Colonic mucosa (tissue), 4 donors: ENCODE data around the gene NLRP5. TPM values are rescaled to one million over a fixed set of nuclear protein-coding genes. Genes with fewer than 3 reads are reported as not detected.
"Not testable (repeated sequence)": the region's sequence is repeated elsewhere in the genome, so short reads cannot be mapped to it uniquely, and the experiment has no call there.

Experiments
- DNase-seq: peaks from one replicate; pipeline ENCODE4 v3.0.0-alpha.2; 2020
- H3K27ac ChIP-seq: fragments of 200-600 bp; one replicate; pipeline ENCODE4 v1.8.0; 2021
- H3K27me3 ChIP-seq: fragments of 200-600 bp; one replicate; pipeline ENCODE4 v1.8.0; 2021
- H3K36me3 ChIP-seq: fragments of 200-600 bp; one replicate; pipeline ENCODE4 v1.8.0; 2021
- H3K4me1 ChIP-seq: fragments of 200-600 bp; one replicate; pipeline ENCODE4 v1.8.0; 2021; ENCODE audit warnings: mild to moderate bottlenecking
- H3K4me3 ChIP-seq: fragments of 200-600 bp; one replicate; pipeline ENCODE4 v1.8.0; 2021
- H3K9ac ChIP-seq, 2 donors: one replicate each; pipeline ENCODE4 v1.7.0; 2013; ENCODE audit warnings: control low read depth in 2 of 2, low read depth in 2 of 2, low read length in 2 of 2
- H3K9me3 ChIP-seq: fragments of 200-600 bp; one replicate; pipeline ENCODE4 v1.8.0; 2021
- intact Hi-C: fragments of 100-400 bp; cut with DNase I; formaldehyde crosslinking; loops from one replicate; pipeline ENCODE4 v1.14.1; 2022
- total RNA-seq, 2 donors: library from RNA; stranded (reverse); fragmentation: NEBNext Ultra II Directional in 1 of 2; extraction: Animal tissue kit (Norgen Biotek cat#: 25700) in 1 of 2; gene quantifications; one replicate each; pipeline ENCODE4 v1.2.1, GENCODE V29; 2021
- TF ChIP-seq, protein P1 (sequence below): fragments of 200-600 bp; IDR thresholded peaks from one replicate; pipeline ENCODE4 v1.8.0; 2022; ENCODE audit warnings: antibody characterized with exemption, mild to moderate bottlenecking
- donor health status: healthy.
- donor health status: DM: no; HTN: no; CAD: no.
- donor health status: DM: no; HTN: no; CAD: no.

Gene NLRP5
- total RNA-seq, 2 donors from 2014 or later: not detected

DNA sequence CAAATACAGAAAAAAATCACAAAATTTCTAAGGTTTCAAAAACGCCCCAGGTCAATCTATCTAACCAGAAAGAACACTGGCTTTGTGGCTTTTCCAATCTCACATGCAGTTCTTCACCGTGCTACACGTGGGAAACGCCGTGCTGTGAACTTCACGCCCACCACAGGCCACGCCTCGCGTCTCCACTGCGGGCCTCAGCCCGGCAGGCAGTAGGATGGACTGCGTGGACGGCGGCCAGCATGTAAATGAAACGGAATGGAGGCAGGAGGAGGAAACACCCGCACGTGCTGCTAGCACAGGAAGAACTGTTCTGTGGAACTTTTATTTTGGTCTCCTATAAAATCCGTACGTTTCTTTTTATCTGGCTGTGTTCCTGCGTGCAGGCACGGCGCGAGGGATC is 110.7 kb downstream of the NLRP5 start:
- Histone ChIP-seq H3K4me3 (no peak overlapping the region), H3K4me1 (no peaks in the 10 kb centered on the region), H3K36me3 (no peaks in the 10 kb centered on the region), H3K27me3 (no peaks in the 10 kb centered on the region), H3K27ac (no peak overlapping the region), H3K9me3 (no peaks in the 10 kb centered on the region), H3K9ac (no peak overlapping the region)
- TF ChIP-seq, protein P1, sequence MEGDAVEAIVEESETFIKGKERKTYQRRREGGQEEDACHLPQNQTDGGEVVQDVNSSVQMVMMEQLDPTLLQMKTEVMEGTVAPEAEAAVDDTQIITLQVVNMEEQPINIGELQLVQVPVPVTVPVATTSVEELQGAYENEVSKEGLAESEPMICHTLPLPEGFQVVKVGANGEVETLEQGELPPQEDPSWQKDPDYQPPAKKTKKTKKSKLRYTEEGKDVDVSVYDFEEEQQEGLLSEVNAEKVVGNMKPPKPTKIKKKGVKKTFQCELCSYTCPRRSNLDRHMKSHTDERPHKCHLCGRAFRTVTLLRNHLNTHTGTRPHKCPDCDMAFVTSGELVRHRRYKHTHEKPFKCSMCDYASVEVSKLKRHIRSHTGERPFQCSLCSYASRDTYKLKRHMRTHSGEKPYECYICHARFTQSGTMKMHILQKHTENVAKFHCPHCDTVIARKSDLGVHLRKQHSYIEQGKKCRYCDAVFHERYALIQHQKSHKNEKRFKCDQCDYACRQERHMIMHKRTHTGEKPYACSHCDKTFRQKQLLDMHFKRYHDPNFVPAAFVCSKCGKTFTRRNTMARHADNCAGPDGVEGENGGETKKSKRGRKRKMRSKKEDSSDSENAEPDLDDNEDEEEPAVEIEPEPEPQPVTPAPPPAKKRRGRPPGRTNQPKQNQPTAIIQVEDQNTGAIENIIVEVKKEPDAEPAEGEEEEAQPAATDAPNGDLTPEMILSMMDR: no peak
- intact Hi-C loops: no loop called here
- DNase-seq: no peak

- no peak for DNase-seq
- Histone ChIP-seq H3K27me3 (no peaks in the 10 kb centered on the region), H3K27ac (no peak overlapping the region), H3K9ac (no peak overlapping the region), H3K36me3 (no peaks in the 10 kb centered on the region), H3K4me1 (no peaks in the 10 kb centered on the region), H3K4me3 (no peak overlapping the region), H3K9me3 (no peaks in the 10 kb centered on the region)
- TF ChIP-seq, protein P1: no peak
- intact Hi-C loops: no loop called here
These were observed 111.2 kb downstream of the NLRP5 start for GRCh38 chr19:56097776-56098175.

GRCh38 chr19:56098237-56098636 is 111.7 kb downstream of the NLRP5 start:
- H3K4me3 ChIP-seq, intact Hi-C loops, H3K9ac ChIP-seq, H3K27me3 ChIP-seq, H3K27ac ChIP-seq, DNase-seq, H3K36me3 ChIP-seq, H3K9me3 ChIP-seq, H3K4me1 ChIP-seq: not testable (repeated sequence)

- DNase-seq: no peak
- H3K27ac ChIP-seq: no peak overlapping the region
- H3K36me3 ChIP-seq: no peaks in the 10 kb centered on the region
- no peaks in the 10 kb centered on the region for H3K4me1 ChIP-seq
- H3K9me3 ChIP-seq: no peaks in the 10 kb centered on the region
- intact Hi-C loops: no loop called here
- no peak overlapping the region for H3K9ac ChIP-seq
- no peak overlapping the region for H3K4me3 ChIP-seq
- TF ChIP-seq, protein P1: no peak
- no peaks in the 10 kb centered on the region for H3K27me3 ChIP-seq
These were observed 112.4 kb downstream of the NLRP5 start for GRCh38 chr19:56098731-56099568.

DNA sequence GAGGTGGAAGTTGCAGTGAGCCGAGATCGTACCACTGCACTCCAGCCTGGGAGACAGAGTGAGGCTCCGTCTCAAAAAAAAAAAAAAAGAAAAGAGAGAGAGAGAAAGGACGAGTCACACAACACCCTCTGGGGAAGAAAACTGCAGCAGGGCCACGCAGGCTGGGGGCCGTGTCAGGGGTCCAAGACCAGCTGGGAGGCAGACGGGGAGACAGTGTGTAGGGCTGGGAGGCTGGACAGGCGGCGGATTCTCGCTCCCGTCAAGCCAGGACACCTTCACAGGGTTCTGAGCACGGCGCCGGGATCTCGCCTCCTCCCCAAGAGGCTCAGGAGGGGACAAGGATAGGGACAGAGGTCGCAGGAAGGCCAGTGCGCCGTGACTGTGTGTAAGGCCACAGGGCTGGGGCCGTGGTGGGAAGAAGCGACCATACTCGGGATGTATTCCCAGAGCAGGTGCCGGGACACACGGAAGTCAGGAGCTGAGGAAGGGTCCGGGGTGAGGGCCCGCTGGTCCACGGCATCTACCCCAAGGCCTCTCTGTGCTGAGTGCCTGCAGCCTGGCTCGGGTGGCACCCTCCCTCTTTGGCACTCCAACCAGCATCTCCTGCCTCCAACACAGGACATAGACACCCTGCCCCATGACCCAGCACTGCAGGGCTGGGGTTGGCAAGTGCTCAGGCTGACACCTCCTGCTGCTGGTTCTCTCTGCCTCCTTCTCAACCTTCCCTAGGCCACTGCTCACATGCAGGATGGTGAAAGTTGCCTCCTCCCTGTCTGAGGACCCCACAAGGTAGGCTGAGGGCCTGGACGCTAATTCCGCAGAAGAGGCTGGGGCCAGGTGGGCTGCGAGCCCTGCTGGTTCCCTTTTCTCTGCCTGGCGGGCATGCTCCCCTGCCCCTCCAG is 113.3 kb downstream of the NLRP5 start:
- Histone ChIP-seq H3K9ac (no peak overlapping the region), H3K4me3 (no peak overlapping the region), H3K27me3 (no peaks in the 10 kb centered on the region), H3K4me1 (no peaks in the 10 kb centered on the region), H3K27ac (no peak overlapping the region), H3K9me3 (no peaks in the 10 kb centered on the region), H3K36me3 (no peaks in the 10 kb centered on the region)
- intact Hi-C loops: no loop called here
- TF ChIP-seq, protein P1: no peak
- DNase-seq: no peak
